NCI-H128 (cell line): ENCODE data around the gene PLCXD3.

ENCODE experiments used
- DNase-seq: peaks from one replicate; lab custom pipeline; 2025; ENCODE audit not compliant: unreplicated experiment; lab: John Stamatoyannopoulos, UW

PLCXD3 gene

DNA sequence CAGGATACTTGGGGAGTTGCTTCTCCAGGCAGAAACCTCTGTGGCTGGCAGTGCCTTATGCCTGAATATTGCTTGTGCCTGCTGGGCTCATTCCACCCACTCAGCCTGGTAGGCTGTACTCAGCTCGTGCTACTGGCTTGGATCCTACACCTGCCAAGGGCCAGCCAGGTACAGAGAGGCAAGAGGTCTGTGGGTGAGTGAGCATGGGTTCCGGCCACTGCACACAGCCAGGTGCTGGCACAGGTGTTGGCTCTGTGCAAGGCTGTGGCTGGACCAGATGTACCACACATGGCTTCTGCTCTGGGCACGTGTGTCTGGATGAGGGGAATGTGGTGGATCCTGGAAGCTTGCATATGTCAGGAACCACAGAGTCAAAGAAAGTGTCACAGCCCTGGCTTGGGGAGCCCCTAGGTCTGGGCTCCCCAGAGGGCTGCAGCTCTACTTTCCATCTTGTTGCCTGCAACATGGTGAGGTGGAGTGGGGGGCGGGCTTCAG is 220.4 kb downstream of the PLCXD3 start:
- DNase-seq, result no peak

GRCh38 chr5:41286696-41287095 is 223.7 kb downstream of the PLCXD3 start:
- DNase-seq, result no peak

DNA sequence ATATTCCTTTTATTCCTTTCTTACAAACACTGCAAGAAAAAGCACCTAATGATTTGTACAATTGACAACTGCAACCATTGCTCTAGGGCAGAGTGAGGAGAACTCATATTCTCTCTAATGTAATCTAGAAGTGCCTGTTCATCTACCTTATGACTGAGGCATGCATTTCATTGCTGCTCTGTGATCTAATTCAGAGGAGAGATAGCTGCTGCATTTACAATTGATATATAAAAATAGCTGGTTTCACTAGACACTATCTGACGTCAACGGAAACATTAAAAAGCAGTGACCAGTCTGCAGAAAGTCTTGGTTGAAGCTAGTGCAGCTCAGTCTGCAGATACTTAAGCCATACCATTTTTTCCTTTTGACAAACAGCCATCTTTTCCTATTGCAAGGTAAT is 224.2 kb downstream of the PLCXD3 start:
- no peak for DNase-seq

DNA sequence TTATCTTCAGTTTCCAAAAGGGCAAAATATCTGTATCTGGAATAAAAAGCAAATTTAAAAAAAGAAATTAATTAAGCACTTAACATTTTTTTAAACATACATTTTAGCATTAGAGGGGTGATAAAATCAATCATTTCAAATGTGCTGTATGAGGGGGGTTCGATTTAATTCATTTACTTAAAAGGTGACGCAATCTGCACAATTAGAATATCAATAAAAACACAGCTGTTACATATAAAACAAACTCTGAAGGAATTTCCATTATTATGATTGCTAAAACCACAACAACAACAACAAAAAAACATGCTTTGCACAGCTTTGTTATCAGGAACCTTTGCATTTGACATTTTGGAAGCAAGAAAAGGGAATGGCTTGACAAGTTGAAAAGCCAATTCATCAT is 225.5 kb downstream of the PLCXD3 start:
- DNase-seq, result no peak

GRCh38 chr5:41281215-41281810 is 229.1 kb downstream of the PLCXD3 start:
- DNase-seq, result no peak

GRCh38 chr5:41279040-41279439 is 231.4 kb downstream of the PLCXD3 start:
- DNase-seq, result no peak

DNA sequence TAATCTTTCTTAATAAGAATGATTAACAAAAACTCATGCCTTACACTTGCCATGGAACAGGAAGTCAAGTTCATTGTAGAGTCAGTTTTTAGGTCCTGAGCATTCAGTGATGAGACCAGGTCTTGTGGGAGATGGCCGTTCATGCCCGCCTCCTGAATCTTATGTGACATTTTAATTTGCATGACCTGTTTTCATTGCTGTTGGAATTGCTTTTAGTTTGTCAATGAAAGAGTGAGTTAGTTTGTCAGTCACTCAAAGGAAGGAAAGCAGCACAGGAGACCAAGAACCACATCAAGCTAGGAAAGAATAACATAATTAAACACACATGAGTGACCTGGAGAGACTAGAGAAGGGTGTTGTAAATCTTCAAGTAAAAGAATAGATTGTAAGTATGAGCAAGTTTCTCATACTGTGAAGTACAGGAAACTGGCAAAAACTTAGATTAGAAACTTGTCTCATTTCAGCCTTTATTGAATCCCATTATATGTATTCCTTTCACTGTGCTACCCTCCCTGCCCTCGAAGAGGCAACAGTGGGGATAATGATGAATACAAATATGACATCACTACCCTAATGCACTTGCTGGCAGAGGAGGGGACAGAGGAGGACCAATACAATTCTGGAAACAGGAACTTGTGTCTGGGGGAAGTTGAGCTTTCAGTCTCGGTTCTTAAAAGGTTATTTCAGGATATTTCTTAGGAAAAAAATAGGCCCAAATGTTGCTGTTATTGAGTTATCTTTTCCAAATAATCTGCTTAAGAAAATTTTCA is 232.7 kb downstream of the PLCXD3 start:
- no peak for DNase-seq

- no peak for DNase-seq
These were observed 234.4 kb downstream of the PLCXD3 start for GRCh38 chr5:41275813-41276512.

GRCh38 chr5:41270423-41271251 is 239.8 kb downstream of the PLCXD3 start:
- no peak for DNase-seq

GRCh38 chr5:41268894-41269293 is 241.5 kb downstream of the PLCXD3 start:
- DNase-seq, result no peak

DNA sequence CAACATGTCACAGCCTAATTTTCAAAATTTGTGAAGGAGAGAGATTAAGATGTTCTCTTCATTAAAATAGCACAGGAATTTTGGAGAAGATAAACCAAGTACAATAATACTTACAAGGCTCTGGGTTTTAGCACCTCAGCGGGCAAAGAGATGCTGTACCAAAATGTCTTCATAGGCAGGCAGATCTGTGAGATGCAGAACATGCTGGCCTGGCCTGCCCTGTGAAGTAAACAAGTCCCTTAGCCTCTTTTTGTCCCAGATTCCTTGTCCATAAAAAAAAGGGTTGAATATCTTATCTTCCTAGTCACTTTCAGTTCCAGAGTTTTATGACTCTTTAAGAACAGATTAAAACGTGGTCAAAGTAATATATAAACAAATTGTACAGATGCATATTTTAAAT is 244.0 kb downstream of the PLCXD3 start:
- DNase-seq, result no peak

DNA sequence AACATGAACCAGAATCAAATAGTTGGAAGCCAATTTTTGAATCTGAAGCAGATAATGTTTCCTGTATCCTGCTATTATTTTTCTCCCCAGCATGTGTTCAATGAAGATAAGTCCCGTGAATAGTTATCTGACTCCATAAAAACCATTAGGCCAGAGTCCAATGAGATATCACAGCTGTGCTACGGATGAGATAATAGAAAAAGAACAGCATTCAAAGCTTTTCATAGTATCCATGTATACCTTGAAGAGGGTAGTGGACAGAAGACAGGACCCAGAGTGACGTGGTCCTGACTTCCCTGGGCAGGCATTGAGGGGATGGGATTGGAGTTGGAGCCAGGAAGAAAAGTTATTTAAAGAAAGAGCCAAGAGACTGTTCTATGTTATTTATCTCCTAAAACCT is 246.4 kb downstream of the PLCXD3 start:
- no peak for DNase-seq

DNA sequence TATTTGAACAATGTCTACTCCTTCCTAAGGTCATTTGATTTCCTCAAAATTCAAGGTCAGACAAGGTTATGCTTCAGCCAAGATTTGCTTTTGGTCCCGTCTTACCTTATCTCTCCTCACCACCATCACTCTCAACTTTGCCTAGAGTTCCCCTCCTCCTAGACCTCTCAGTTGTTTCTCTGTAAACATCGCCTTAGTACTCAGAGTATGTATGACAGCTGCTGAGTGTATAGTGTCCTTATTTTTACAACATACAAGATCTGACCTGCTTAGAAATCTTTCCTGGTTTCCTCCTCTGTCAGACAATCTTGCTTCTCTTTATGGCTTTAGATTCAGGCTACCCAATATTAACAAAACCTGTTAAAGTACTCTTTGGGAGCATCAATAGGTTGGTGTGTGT is 247.1 kb downstream of the PLCXD3 start:
- DNase-seq, result no peak
